CD14-positive monocyte (primary cell): Measurements from ENCODE around the gene DEPDC7. TPM values are rescaled to one million over a fixed set of nuclear protein-coding genes. Genes with fewer than 3 reads are reported as not detected.

Experiments
- DNase-seq, 3 donors: peaks; one replicate each; pipeline ENCODE4 v3.0.0-alpha.2; 2011 to 2022
- H2AFZ ChIP-seq: 2 replicates; pipeline ENCODE4 v1.6.0; 2012; ENCODE audit warnings: mild to moderate bottlenecking, low read depth, low read length, inconsistent platforms; ENCODE audit not compliant: insufficient read depth, poor library complexity, severe bottlenecking
- H3K27ac ChIP-seq, 2 donors: 1 replicate in 1 of 2; 2 replicates in 1 of 2; pipeline ENCODE4 v1.5.1; 2012 to 2013; ENCODE audit warnings: low read length in 2 of 2, control low read depth in 1 of 2, inconsistent platforms in 1 of 2, low read depth in 1 of 2, mild to moderate bottlenecking in 1 of 2
- H3K27me3 ChIP-seq, 2 donors: one replicate each; pipeline versions ENCODE4 v1.6.0 to v1.6.1; 2011 to 2013; ENCODE audit warnings: low read length in 2 of 2; ENCODE audit not compliant: control insufficient read depth in 2 of 2, insufficient read depth in 2 of 2
- H3K36me3 ChIP-seq, 2 donors: replicated peaks in 1 of 2; 1 replicate in 1 of 2; 2 replicates in 1 of 2; pipeline versions ENCODE4 v1.5.1 to v1.6.1; 2012 to 2013; ENCODE audit warnings: low read length in 2 of 2, control low read depth in 1 of 2, inconsistent platforms in 1 of 2, mild to moderate bottlenecking in 1 of 2; ENCODE audit not compliant: insufficient read depth in 2 of 2, control insufficient read depth in 1 of 2
- H3K4me1 ChIP-seq, 2 donors: 1 replicate in 1 of 2; 2 replicates in 1 of 2; pipeline versions ENCODE4 v1.5.1 to v1.6.1; 2012 to 2013; ENCODE audit warnings: low read length in 2 of 2, control low read depth in 1 of 2, inconsistent platforms in 1 of 2, mild to moderate bottlenecking in 1 of 2, moderate library complexity in 1 of 2; ENCODE audit not compliant: insufficient read depth in 2 of 2, control insufficient read depth in 1 of 2
- H3K4me2 ChIP-seq: replicated peaks from 2 replicates; pipeline ENCODE3; 2012; ENCODE audit warnings: low read length, moderate library complexity, mild to moderate bottlenecking; ENCODE audit not compliant: poor library complexity, severe bottlenecking; ENCODE audit errors: extremely low read depth
- H3K4me3 ChIP-seq, 3 experiments: fragments of 200-600 bp in 1 of 3; sonication (generic) in 1 of 3; replicated peaks in 1 of 3; 1 replicate in 2 of 3; 2 replicates in 1 of 3; pipeline ENCODE4 v1.5.1; 2011 to 2013; ENCODE audit warnings: low read length in 3 of 3, mild to moderate bottlenecking in 3 of 3, control low read depth in 2 of 3, low read depth in 2 of 3, inconsistent platforms in 1 of 3, moderate library complexity in 1 of 3
- H3K79me2 ChIP-seq: 2 replicates; pipeline ENCODE4 v1.6.0; 2012; ENCODE audit warnings: mild to moderate bottlenecking, control low read depth, inconsistent platforms, low read length, moderate library complexity; ENCODE audit not compliant: insufficient read depth
- H3K9ac ChIP-seq: 2 replicates; pipeline ENCODE4 v1.6.0; 2017; ENCODE audit warnings: low read length, mild to moderate bottlenecking; ENCODE audit not compliant: insufficient read depth, poor library complexity, severe bottlenecking
- H3K9me3 ChIP-seq, 2 donors: replicated peaks in 1 of 2; 1 replicate in 1 of 2; 2 replicates in 1 of 2; pipeline versions ENCODE4 v1.5.1 to v1.6.1; 2012 to 2013; ENCODE audit warnings: low read length in 2 of 2, control low read depth in 1 of 2; ENCODE audit not compliant: control insufficient read depth in 1 of 2, insufficient read depth in 1 of 2
- H4K20me1 ChIP-seq: 2 replicates; pipeline ENCODE4 v1.6.0; 2012; ENCODE audit warnings: mild to moderate bottlenecking, low read length, control low read depth, moderate library complexity; ENCODE audit not compliant: insufficient read depth
- H3K27ac Mint-ChIP-seq, 7 donors: one replicate each; pipeline ENCODE4 v1.8.0; 2020; ENCODE audit warnings: mild to moderate bottlenecking in 7 of 7, mixed read lengths in 7 of 7, moderate library complexity in 6 of 7, inconsistent platforms in 2 of 7
- H3K27me3 Mint-ChIP-seq, 3 donors: one replicate each; pipeline ENCODE4 v1.8.0; 2021 to 2022; ENCODE audit warnings: low read depth in 3 of 3, mild to moderate bottlenecking in 3 of 3, mixed read lengths in 3 of 3, moderate library complexity in 3 of 3, inconsistent platforms in 1 of 3
- H3K36me3 Mint-ChIP-seq, 2 donors: one replicate each; pipeline ENCODE4 v1.8.0; 2020; ENCODE audit warnings: mixed read lengths in 2 of 2, inconsistent platforms in 1 of 2, mild to moderate bottlenecking in 1 of 2
- H3K4me1 Mint-ChIP-seq: one replicate; pipeline ENCODE4 v1.8.0; 2020; ENCODE audit warnings: mild to moderate bottlenecking, mixed read lengths
- H3K4me3 Mint-ChIP-seq, 2 donors: one replicate each; pipeline ENCODE4 v1.8.0; 2020; ENCODE audit warnings: mild to moderate bottlenecking in 2 of 2, mixed read lengths in 2 of 2, moderate library complexity in 1 of 2
- H3K9me3 Mint-ChIP-seq, 7 donors: one replicate each; pipeline ENCODE4 v1.8.0; 2020 to 2022; ENCODE audit warnings: mixed read lengths in 7 of 7, mild to moderate bottlenecking in 6 of 7, moderate library complexity in 6 of 7, inconsistent platforms in 2 of 7
- WGBS: methylation state at CpG from one replicate; pipeline ENCODE4 v1.1.5; 2013; ENCODE audit warnings: missing lambda C conversion rate; ENCODE audit not compliant: insufficient coverage; 5-methylcytosine and 5-hydroxymethylcytosine counted together
- intact Hi-C, 2 donors: fragments of 100-400 bp; cut with micrococcal nuclease; formaldehyde crosslinking; loops; one replicate each; pipeline versions ENCODE4 v1.15.0 to v1.15.1; 2023
- polyA plus RNA-seq, 3 donors: library from polyadenylated mRNA; depleted of rRNA in 1 of 3; unstranded in 2 of 3; stranded (reverse) in 1 of 3; fragments of 300-500 nt in 2 of 3; fragments of >200 nt in 1 of 3; fragmentation: Illumina TruSeq in 2 of 3; gene quantifications; 1 replicate in 2 of 3; 2 replicates in 1 of 3; pipeline ENCODE4 v1.2.3, GENCODE V29; 2012 to 2021
- TF ChIP-seq, protein P1 (sequence below): fragments of 200-600 bp; IDR thresholded peaks from one replicate; pipeline ENCODE4 v1.8.0; 2022; ENCODE audit warnings: antibody characterized with exemption, mild to moderate bottlenecking

Gene DEPDC7
- polyA plus RNA-seq, 3 donors, result 0.33 to 0.55 (median 0.48) TPM

DNA sequence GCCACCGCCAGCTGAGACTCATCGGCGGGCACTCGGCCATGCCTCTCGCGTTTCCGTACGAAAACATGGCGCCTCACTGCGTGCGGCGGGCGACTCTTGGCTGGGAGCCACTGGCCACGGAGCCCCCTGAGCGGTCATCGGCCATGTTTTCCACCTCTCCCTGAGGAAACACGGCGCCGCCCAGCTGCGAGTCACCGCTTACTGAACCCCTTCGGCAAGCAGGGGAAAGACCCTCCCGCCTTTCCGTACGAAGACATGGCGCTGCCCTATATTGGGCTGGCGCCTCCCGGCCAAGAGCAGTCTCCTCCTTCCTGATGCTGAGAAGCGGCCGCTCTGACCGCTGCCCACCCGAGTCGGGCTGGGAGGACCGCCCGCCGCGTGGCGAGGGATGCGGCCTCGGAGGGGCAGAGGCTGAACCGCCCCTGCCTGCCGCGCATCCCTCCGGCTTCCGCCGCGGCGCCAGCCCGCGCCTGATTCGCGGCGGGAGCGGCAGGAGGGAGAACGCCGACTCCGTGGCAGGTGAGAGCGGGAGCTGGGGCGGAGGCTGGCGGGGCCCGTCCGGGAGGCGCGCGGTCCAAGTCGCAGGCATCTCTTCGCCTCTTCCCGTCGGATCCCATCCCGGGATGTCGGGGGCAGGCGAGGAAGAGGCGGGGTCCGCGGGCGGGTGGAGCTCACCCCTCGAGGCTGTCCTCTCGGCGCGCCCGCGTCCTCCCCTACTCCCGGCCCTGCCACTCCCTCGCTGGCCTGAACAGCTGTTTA is 23.8 kb downstream of the DEPDC7 start, which contains the start of gene TCP11L1:
TSS of gene TCP11L1 (plus strand) at position 299 of the 759 bp plus-strand sequence. CDS start 4,202 bp downstream, outside the sequence.
- Histone ChIP-seq H4K20me1 (no peaks in the 10 kb centered on the region), H3K27ac (peak within 1 kb of the TSS; percentile 89), H2AFZ (peak within 1 kb of the TSS; percentile 93), H3K9ac (peak within 1 kb of the TSS; percentile 83), H3K36me3 (peaks cover 0 to 11% of the 10 kb centered on the region in 2 donors), H3K4me2 (peak within 1 kb of the TSS; percentile 89), H3K4me1 (peaks cover 17 to 20% of the 10 kb centered on the region in 2 donors), H3K4me3 (peak within 1 kb of the TSS; percentile 87 to 100 (median 89)), H3K9me3 (no peaks in the 10 kb centered on the region), H3K79me2 (peaks cover 30% of the 10 kb centered on the region), H3K27me3 (no peaks in the 10 kb centered on the region)
- TF ChIP-seq, protein P1, sequence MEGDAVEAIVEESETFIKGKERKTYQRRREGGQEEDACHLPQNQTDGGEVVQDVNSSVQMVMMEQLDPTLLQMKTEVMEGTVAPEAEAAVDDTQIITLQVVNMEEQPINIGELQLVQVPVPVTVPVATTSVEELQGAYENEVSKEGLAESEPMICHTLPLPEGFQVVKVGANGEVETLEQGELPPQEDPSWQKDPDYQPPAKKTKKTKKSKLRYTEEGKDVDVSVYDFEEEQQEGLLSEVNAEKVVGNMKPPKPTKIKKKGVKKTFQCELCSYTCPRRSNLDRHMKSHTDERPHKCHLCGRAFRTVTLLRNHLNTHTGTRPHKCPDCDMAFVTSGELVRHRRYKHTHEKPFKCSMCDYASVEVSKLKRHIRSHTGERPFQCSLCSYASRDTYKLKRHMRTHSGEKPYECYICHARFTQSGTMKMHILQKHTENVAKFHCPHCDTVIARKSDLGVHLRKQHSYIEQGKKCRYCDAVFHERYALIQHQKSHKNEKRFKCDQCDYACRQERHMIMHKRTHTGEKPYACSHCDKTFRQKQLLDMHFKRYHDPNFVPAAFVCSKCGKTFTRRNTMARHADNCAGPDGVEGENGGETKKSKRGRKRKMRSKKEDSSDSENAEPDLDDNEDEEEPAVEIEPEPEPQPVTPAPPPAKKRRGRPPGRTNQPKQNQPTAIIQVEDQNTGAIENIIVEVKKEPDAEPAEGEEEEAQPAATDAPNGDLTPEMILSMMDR, result no peak
- peaks cover 21% of the 10 kb centered on the region for H3K4me1 Mint-ChIP-seq
- peak within 1 kb of the TSS; percentile 84 to 93 for H3K4me3 Mint-ChIP-seq
- peak within 1 kb of the TSS; percentile 89 to 99 (median 97) for H3K27ac Mint-ChIP-seq
- H3K27me3 Mint-ChIP-seq, result peaks cover 0 to 4% (median 3%) of the 10 kb centered on the region in 3 donors
- H3K9me3 Mint-ChIP-seq, result no peaks in the 10 kb centered on the region
- no peak for DNase-seq
- WGBS, result under 1% methylated on average over 84 of the region's 84 CpGs
- intact Hi-C loops, result loop anchor here in 1 of 2 donors (2.0 to 10.0 kb wide), 2 partner anchors 23 to 455 kb away; partner anchors contain the start of gene EIF3M
- peaks cover 10 to 14% of the 10 kb centered on the region in 2 donors for H3K36me3 Mint-ChIP-seq

DNA sequence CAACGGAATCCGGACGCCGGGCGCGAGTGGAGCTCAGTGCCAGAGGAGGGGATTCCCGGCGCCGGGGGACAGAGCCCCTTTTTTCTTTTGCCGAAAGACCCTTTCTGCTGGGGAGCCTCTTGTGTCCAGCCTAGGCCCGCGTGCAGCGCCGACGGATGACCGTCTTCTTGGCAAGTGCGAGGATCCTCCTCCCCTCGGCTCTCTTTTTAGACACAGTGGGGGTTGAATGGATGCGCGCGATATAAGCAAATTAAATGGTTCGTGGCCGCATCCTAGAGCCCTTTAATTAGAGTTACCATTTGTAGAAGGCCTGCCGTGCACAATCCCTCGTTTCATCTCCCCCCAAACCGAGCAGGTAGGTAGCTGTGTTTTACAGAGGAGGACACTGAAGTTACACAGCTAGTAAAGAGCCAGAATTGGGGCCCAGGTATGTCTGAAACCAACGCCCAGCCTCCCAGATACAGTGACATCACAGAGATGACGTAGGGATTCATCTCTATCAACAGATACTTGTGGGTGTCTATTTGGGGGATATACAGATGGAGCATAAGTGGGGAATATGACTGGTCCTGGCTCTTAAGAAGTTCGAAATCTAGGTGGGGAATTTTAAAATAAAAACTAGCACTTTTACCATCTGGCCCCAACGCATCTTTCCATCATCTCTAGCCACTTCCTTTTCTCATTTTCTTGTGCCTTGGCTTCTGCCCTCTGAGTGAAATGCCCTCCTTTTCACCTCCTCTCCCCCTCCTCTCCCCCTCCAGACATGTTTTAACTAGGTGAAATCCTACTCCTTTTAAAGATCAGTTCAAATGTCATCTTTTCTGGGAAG is 24.6 kb downstream of the DEPDC7 start:
- H3K36me3 Mint-ChIP-seq, result peaks cover 16 to 22% of the 10 kb centered on the region in 2 donors
- H3K4me1 Mint-ChIP-seq, result peaks cover 21% of the 10 kb centered on the region
- H3K4me2 ChIP-seq, result peak overlapping the region; percentile 89
- H4K20me1 ChIP-seq, result no peaks in the 10 kb centered on the region
- H3K9me3 ChIP-seq, result no peaks in the 10 kb centered on the region
- intact Hi-C loops, result no loop called here
- peak overlapping the region; percentile 87 to 100 (median 89) for H3K4me3 ChIP-seq
- H2AFZ ChIP-seq, result peak overlapping the region; percentile 93
- peaks cover 4 to 19% of the 10 kb centered on the region in 2 donors for H3K36me3 ChIP-seq
- no peaks in the 10 kb centered on the region for H3K9me3 Mint-ChIP-seq
- peak overlapping the region; percentile 83 for H3K9ac ChIP-seq
- peak overlapping the region; percentile 84 to 93 for H3K4me3 Mint-ChIP-seq
- peaks cover 17 to 20% of the 10 kb centered on the region in 2 donors for H3K4me1 ChIP-seq
- TF ChIP-seq, protein P1, result no peak
- peaks cover 0 to 4% (median 3%) of the 10 kb centered on the region in 3 donors for H3K27me3 Mint-ChIP-seq
- H3K27ac Mint-ChIP-seq, result peak overlapping the region in 6 of 7 donors; percentile 59 to 92 (median 72)
- peak overlapping the region; percentile 48 to 89 for H3K27ac ChIP-seq
- H3K27me3 ChIP-seq, result no peaks in the 10 kb centered on the region
- H3K79me2 ChIP-seq, result peaks cover 30% of the 10 kb centered on the region
- peak in 1 of 3 donors; percentile 16 for DNase-seq
- WGBS, result 0% methylated on average over 9 of the region's 30 CpGs
